Measurements from ENCODE around the gene STK38. TPM values are rescaled to one million over a fixed set of nuclear protein-coding genes. Genes with fewer than 3 reads are reported as not detected.
"Not testable (repeated sequence)": the region's sequence is repeated elsewhere in the genome, so short reads cannot be mapped to it uniquely, and the experiment has no call there.

Gene STK38
- total and polyA plus RNA-seq, 3 experiments from 2014 or later = 44.9 to 110 (median 47.6) TPM

DNA sequence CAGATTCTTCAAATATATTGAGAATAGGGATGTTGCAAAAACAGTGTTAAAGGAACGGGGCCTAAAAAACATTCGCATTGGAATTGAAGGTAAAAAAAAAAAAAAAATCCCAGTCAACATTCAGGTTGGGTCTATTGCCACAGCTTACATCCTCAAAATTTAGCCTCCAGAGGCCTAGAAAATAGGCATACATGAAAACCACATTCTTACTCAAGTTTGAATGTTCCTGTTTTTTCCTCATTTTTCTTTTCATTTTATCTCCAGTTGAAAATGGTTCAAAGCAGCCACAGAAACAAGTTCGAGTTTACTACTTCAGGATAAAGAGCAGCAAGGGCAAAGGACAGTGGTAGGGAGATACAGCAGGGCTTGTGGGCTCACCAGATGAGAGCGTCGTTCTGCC, 62.5 kb downstream of the STK38 start:
- Mint-ChIP-seq H3K27me3 (no peaks in the 10 kb centered on the region), H3K4me3 (no peak overlapping the region), H3K27ac (peak overlapping the region in 3 of 8 donors; percentile 21 to 88 (median 60)), H3K36me3 (peaks cover 4 to 87% (median 28%) of the 10 kb centered on the region in 3 donors), H3K9me3 (no peaks in the 10 kb centered on the region), H3K4me1 (peaks cover 2 to 17% (median 4%) of the 10 kb centered on the region in 3 donors)
- H3K4me1 ChIP-seq (ENCODE audit: insufficient read depth, low read length) = no peaks in the 10 kb centered on the region
- CTCF ChIA-PET = no interaction called here
- POLR2A ChIA-PET = no interaction called here
- DNase-seq = no peak
- H3K9me3 ChIP-seq (ENCODE audit: low read length) = no peaks in the 10 kb centered on the region
- H3K27ac ChIP-seq (ENCODE audit: low read depth, low read length) = no peak overlapping the region
- H3K4me3 ChIP-seq (ENCODE audit: low read length) = no peak overlapping the region
- H3K36me3 ChIP-seq (ENCODE audit: insufficient read depth, low read length) = peaks cover 14% of the 10 kb centered on the region
- H3K27me3 ChIP-seq (ENCODE audit: insufficient read depth, low read length, poor library complexity, severe bottlenecking) = no peaks in the 10 kb centered on the region

DNA sequence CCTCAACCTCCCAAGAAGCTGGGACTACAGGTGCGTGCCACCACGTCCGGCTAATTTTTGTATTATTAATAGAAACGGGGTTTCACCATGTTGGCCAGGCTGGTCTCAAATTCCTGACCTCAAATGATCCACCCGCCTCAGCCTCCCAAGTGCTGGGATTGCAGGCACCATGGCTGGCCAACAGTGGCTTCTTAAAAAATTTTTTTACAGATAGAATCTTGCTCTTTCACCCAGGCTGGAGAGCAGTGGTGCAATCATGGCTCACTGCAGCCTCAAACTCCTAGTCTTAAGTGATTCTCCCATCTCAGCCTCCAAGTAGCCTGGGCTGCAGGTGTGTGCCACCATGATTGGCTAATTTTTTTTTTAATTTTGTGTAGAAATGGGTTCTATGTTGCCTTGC, 64.0 kb downstream of the STK38 start:
- H3K27me3 ChIP-seq (ENCODE audit: insufficient read depth, low read length, poor library complexity, severe bottlenecking); H3K9me3 ChIP-seq (ENCODE audit: low read length); H3K4me1 ChIP-seq (ENCODE audit: insufficient read depth, low read length); H3K4me3 Mint-ChIP-seq; H3K27ac ChIP-seq (ENCODE audit: low read depth, low read length); H3K27me3 Mint-ChIP-seq; CTCF ChIA-PET; H3K4me3 ChIP-seq (ENCODE audit: low read length); POLR2A ChIA-PET; H3K9me3 Mint-ChIP-seq; DNase-seq: not testable (repeated sequence)
- H3K36me3 Mint-ChIP-seq = peaks cover 4 to 86% (median 27%) of the 10 kb centered on the region in 3 donors
- H3K36me3 ChIP-seq (ENCODE audit: insufficient read depth, low read length) = peaks cover 14% of the 10 kb centered on the region
- H3K27ac Mint-ChIP-seq = peak overlapping the region in 3 of 8 donors; percentile 17 to 41 (median 17)
- peaks cover 4 to 14% (median 7%) of the 10 kb centered on the region in 3 donors for H3K4me1 Mint-ChIP-seq

DNA sequence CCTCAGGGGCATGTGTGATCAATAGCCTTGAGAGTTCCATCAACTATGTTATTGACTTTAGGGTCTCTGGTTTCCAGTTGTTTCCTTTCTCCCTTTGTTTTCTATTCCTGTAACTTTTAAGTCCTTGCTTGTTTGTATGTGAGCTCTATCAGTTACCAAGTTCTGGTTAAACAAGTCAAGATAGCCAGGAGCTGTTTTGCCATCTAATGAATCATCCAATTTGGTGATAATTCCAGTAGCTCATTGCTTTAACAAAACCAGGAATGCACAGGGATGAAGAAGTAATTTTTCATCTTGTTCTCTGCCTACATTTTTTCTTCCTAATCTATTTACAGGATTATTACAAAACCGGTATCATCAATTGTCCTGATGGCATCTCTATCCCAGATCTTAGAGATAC, 68.0 kb downstream of the STK38 start:
- Mint-ChIP-seq H3K27ac (peak overlapping the region in 3 of 8 donors; percentile 23 to 69 (median 34)), H3K27me3 (no peaks in the 10 kb centered on the region), H3K4me1 (peaks cover 11 to 26% (median 13%) of the 10 kb centered on the region in 3 donors), H3K4me3 (no peak overlapping the region), H3K36me3 (peaks cover 4 to 69% (median 23%) of the 10 kb centered on the region in 3 donors), H3K9me3 (no peaks in the 10 kb centered on the region)
- H3K9me3 ChIP-seq (ENCODE audit: low read length) = no peaks in the 10 kb centered on the region
- H3K4me1 ChIP-seq (ENCODE audit: insufficient read depth, low read length) = no peaks in the 10 kb centered on the region
- no peak overlapping the region for H3K27ac ChIP-seq (ENCODE audit: low read depth, low read length)
- ChIA-PET CTCF (interaction anchor here (0.9 kb wide), 1 partner anchor 9 kb away, joined by 3 read pairs; no protein-coding TSS in a partner anchor), POLR2A (interaction anchor here (0.5 to 1.5 kb wide), 4 partner anchors 9 to 275 kb away, joined by 3 to 5 read pairs (median 4); no protein-coding TSS in a partner anchor)
- H3K27me3 ChIP-seq (ENCODE audit: insufficient read depth, low read length, poor library complexity, severe bottlenecking) = no peaks in the 10 kb centered on the region
- no peak for DNase-seq
- peaks cover 6% of the 10 kb centered on the region for H3K36me3 ChIP-seq (ENCODE audit: insufficient read depth, low read length)
- H3K4me3 ChIP-seq (ENCODE audit: low read length) = no peak overlapping the region

- Mint-ChIP-seq H3K27ac (peak overlapping the region in 5 of 8 donors; percentile 13 to 67 (median 55)), H3K9me3 (no peaks in the 10 kb centered on the region), H3K4me1 (peaks cover 12 to 27% (median 13%) of the 10 kb centered on the region in 3 donors), H3K36me3 (peaks cover 4 to 71% (median 19%) of the 10 kb centered on the region in 3 donors), H3K4me3 (no peak overlapping the region), H3K27me3 (no peaks in the 10 kb centered on the region)
- Histone ChIP-seq H3K4me1 (ENCODE audit: insufficient read depth, low read length) (no peaks in the 10 kb centered on the region), H3K4me3 (ENCODE audit: low read length) (no peak overlapping the region), H3K27ac (ENCODE audit: low read depth, low read length) (no peak overlapping the region), H3K36me3 (ENCODE audit: insufficient read depth, low read length) (peaks cover 6% of the 10 kb centered on the region), H3K9me3 (ENCODE audit: low read length) (no peaks in the 10 kb centered on the region), H3K27me3 (ENCODE audit: insufficient read depth, low read length, poor library complexity, severe bottlenecking) (no peaks in the 10 kb centered on the region)
- ChIA-PET CTCF (interaction anchor here (1.0 kb wide), 1 partner anchor 54 kb away, joined by 3 read pairs; no protein-coding TSS in a partner anchor), POLR2A (interaction anchor here (0.6 to 1.5 kb wide), 2 partner anchors 10 to 190 kb away, joined by 4 read pairs; no protein-coding TSS in a partner anchor)
- DNase-seq = no peak
Measured at GRCh38 chr6:36478051-36478526, 69.2 kb downstream of the STK38 start.

DNA sequence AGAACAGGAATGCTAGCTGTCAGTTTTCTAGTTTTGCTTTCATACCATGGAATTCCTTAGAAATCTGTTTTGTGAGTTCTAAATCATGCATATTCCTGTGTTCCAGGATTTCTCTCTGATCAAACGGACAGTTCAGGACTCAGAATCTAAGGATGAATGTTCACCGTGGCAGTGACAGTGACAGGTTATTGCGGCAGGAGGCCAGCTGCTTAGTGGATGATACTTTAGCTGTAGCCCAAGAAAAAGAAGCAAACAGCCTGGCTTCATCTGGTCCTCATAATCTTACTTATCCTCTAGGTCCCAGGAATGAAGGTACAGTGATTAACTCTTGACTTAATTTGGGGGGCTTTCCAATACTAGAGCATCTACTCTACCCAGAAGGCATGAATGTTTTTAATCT, 77.3 kb downstream of the STK38 start:
- Mint-ChIP-seq H3K9me3 (no peaks in the 10 kb centered on the region), H3K27me3 (no peaks in the 10 kb centered on the region), H3K36me3 (peaks cover 0 to 52% (median 3%) of the 10 kb centered on the region in 3 donors), H3K4me1 (peaks cover 15 to 42% (median 25%) of the 10 kb centered on the region in 3 donors), H3K4me3 (no peak overlapping the region), H3K27ac (peak overlapping the region in 3 of 8 donors; percentile 15 to 70 (median 38))
- Histone ChIP-seq H3K4me3 (ENCODE audit: low read length) (no peak overlapping the region), H3K4me1 (ENCODE audit: insufficient read depth, low read length) (no peaks in the 10 kb centered on the region), H3K9me3 (ENCODE audit: low read length) (no peaks in the 10 kb centered on the region), H3K27me3 (ENCODE audit: insufficient read depth, low read length, poor library complexity, severe bottlenecking) (no peaks in the 10 kb centered on the region), H3K27ac (ENCODE audit: low read depth, low read length) (no peak overlapping the region), H3K36me3 (ENCODE audit: insufficient read depth, low read length) (peaks cover 6% of the 10 kb centered on the region)
- CTCF ChIA-PET = interaction anchor here (1.0 kb wide), 1 partner anchor 47 kb away, joined by 3 read pairs; no protein-coding TSS in a partner anchor
- POLR2A ChIA-PET = no interaction called here
- DNase-seq = no peak

GRCh38 chr6:36469148-36469661, 78.1 kb downstream of the STK38 start:
- POLR2A ChIA-PET = no interaction called here
- peaks cover 20 to 44% (median 33%) of the 10 kb centered on the region in 3 donors for H3K4me1 Mint-ChIP-seq
- H3K27me3 Mint-ChIP-seq = no peaks in the 10 kb centered on the region
- H3K4me3 ChIP-seq (ENCODE audit: low read length) = no peak overlapping the region
- H3K4me3 Mint-ChIP-seq = no peak overlapping the region
- H3K9me3 Mint-ChIP-seq = no peaks in the 10 kb centered on the region
- no peak for DNase-seq
- peak overlapping the region in 6 of 8 donors; percentile 1 to 63 (median 27) for H3K27ac Mint-ChIP-seq
- peaks cover 2% of the 10 kb centered on the region for H3K4me1 ChIP-seq (ENCODE audit: insufficient read depth, low read length)
- peaks cover 6% of the 10 kb centered on the region for H3K36me3 ChIP-seq (ENCODE audit: insufficient read depth, low read length)
- H3K27me3 ChIP-seq (ENCODE audit: insufficient read depth, low read length, poor library complexity, severe bottlenecking) = no peaks in the 10 kb centered on the region
- no peak overlapping the region for H3K27ac ChIP-seq (ENCODE audit: low read depth, low read length)
- CTCF ChIA-PET = no interaction called here
- peaks cover 0 to 45% (median 3%) of the 10 kb centered on the region in 3 donors for H3K36me3 Mint-ChIP-seq
- no peaks in the 10 kb centered on the region for H3K9me3 ChIP-seq (ENCODE audit: low read length)

GRCh38 chr6:36467625-36468024, 79.7 kb downstream of the STK38 start:
- peaks cover 6% of the 10 kb centered on the region for H3K4me1 ChIP-seq (ENCODE audit: insufficient read depth, low read length)
- H3K4me3 ChIP-seq (ENCODE audit: low read length) = no peak overlapping the region
- H3K36me3 ChIP-seq (ENCODE audit: insufficient read depth, low read length) = peaks cover 6% of the 10 kb centered on the region
- no peaks in the 10 kb centered on the region for H3K27me3 ChIP-seq (ENCODE audit: insufficient read depth, low read length, poor library complexity, severe bottlenecking)
- H3K4me1 Mint-ChIP-seq = peaks cover 27 to 60% (median 48%) of the 10 kb centered on the region in 3 donors
- H3K4me3 Mint-ChIP-seq = no peak overlapping the region
- no peaks in the 10 kb centered on the region for H3K27me3 Mint-ChIP-seq
- no peak overlapping the region for H3K27ac Mint-ChIP-seq
- ChIA-PET CTCF (no interaction called here), POLR2A (interaction anchor here (0.6 kb wide), 1 partner anchor 37 kb away, joined by 5 read pairs; no protein-coding TSS in a partner anchor)
- no peak overlapping the region for H3K27ac ChIP-seq (ENCODE audit: low read depth, low read length)
- H3K36me3 Mint-ChIP-seq = peaks cover 0 to 39% (median 7%) of the 10 kb centered on the region in 3 donors
- DNase-seq = no peak
- H3K9me3 Mint-ChIP-seq = no peaks in the 10 kb centered on the region
- H3K9me3 ChIP-seq (ENCODE audit: low read length) = no peaks in the 10 kb centered on the region

- no peak overlapping the region for H3K27ac ChIP-seq (ENCODE audit: low read depth, low read length)
- no peaks in the 10 kb centered on the region for H3K36me3 ChIP-seq (ENCODE audit: insufficient read depth, low read length)
- peaks cover 41 to 79% (median 63%) of the 10 kb centered on the region in 3 donors for H3K4me1 Mint-ChIP-seq
Measured at GRCh38 chr6:36464233-36464632, 83.0 kb downstream of the STK38 start.

More at GRCh38 chr6:36464233-36464632, 83.0 kb downstream of the STK38 start:
- peaks cover 0 to 19% (median 6%) of the 10 kb centered on the region in 3 donors for H3K36me3 Mint-ChIP-seq
- Histone ChIP-seq H3K9me3 (ENCODE audit: low read length) (no peaks in the 10 kb centered on the region), H3K4me3 (ENCODE audit: low read length) (no peak overlapping the region), H3K27me3 (ENCODE audit: insufficient read depth, low read length, poor library complexity, severe bottlenecking) (no peaks in the 10 kb centered on the region), H3K4me1 (ENCODE audit: insufficient read depth, low read length) (peaks cover 20% of the 10 kb centered on the region)
- CTCF ChIA-PET = interaction anchor here (1.4 kb wide), 1 partner anchor 41 kb away, joined by 3 read pairs; no protein-coding TSS in a partner anchor
- H3K27me3 Mint-ChIP-seq = no peaks in the 10 kb centered on the region
- peak overlapping the region in 3 of 8 donors; percentile 9 to 46 (median 10) for H3K27ac Mint-ChIP-seq
- H3K9me3 Mint-ChIP-seq = no peaks in the 10 kb centered on the region
- POLR2A ChIA-PET = no interaction called here
- no peak overlapping the region for H3K4me3 Mint-ChIP-seq
- no peak for DNase-seq

Data from CD8-positive, alpha-beta memory T cell (primary cell).